ENCODE measurements around the gene COL2A1.

DNA sequence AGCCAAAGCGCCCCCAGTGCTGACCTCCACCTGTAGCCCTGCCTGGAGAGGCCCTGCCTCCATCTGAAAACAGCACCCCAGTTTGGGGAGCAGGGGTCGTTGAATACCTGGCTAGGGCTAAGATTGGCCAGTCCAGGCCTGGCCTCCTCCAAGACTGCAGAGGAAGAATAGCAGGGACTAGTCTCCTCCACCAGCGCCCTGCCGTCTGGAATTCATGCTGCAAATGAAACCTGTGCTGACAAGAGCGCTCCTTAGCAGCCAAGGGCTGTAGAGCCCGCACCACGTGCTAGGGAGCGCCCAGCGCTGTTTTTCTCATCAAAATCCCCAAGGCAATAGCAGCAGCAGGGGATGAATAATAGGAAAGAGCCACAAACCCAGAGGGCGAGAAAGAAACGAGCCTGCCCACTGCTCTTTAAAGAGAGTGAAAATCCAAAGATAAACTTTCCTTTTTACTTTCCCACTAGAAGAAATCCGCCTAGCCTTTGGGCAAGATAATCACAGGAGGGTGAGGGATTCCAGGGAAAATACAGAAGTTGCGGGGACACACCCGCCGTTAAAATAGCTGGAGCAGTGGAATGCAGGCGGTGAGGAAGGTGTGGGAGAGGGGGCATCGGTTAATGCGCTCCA, 3.3 kb downstream of the COL2A1 start:
- TF ChIP-seq, protein P1, sequence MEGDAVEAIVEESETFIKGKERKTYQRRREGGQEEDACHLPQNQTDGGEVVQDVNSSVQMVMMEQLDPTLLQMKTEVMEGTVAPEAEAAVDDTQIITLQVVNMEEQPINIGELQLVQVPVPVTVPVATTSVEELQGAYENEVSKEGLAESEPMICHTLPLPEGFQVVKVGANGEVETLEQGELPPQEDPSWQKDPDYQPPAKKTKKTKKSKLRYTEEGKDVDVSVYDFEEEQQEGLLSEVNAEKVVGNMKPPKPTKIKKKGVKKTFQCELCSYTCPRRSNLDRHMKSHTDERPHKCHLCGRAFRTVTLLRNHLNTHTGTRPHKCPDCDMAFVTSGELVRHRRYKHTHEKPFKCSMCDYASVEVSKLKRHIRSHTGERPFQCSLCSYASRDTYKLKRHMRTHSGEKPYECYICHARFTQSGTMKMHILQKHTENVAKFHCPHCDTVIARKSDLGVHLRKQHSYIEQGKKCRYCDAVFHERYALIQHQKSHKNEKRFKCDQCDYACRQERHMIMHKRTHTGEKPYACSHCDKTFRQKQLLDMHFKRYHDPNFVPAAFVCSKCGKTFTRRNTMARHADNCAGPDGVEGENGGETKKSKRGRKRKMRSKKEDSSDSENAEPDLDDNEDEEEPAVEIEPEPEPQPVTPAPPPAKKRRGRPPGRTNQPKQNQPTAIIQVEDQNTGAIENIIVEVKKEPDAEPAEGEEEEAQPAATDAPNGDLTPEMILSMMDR (IDR thresholded peaks at IDR 0.05), result no peak
- no peak for TF ChIP-seq POLR2A (IDR thresholded peaks at IDR 0.05)

Measured in stomach (tissue), 4 donors.